ENCODE data around the gene ACAD8. TPM values are rescaled to one million over a fixed set of nuclear protein-coding genes. Genes with fewer than 3 reads are reported as not detected.

The ACAD8 gene
- total RNA-seq, 1 donor = 15.2 TPM

DNA sequence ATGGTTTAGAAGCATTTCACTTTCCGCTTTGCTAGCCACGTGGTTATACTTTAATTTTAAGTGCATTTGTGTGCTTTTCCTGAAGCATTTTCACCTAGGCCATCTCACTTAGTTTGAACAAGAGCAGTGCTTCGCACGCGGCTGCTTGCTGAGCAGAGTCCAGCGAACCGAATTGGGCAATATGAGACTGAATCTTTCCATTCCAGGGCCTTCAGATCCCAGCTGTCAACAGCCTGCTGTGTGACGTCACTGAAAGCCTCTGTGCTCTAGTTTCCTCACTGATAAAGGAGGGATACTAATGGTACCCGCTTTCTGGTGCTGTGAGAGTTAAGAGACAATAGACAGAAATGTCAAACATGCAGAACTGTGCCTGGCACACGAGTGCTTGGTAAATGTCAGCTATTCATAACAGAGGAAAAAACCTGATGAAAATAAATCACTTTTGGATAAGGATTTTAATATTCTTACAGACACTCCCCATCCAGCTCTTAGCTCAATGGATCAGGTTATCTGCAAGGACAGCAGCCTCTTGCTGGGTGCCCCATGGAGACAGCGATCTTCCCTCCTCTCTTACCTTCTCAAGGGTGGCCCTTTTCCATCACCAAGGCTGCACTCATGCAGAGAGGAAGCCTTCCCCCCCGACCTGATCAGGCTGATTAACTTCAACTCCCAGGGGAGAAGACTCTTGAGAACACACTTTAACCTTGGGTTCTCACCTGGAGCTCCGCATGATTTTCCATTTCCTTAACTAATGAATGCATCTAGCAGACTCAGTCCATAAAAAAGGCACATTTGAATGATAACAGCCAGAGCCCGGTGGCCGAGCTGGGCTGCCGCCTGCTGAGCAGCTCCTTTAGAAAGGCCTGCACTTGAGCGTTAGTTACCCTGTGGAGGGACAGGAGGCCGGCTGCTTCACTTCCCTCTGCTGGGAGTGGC is 19.3 kb downstream of the ACAD8 start:
- TF ChIP-seq, protein P1, sequence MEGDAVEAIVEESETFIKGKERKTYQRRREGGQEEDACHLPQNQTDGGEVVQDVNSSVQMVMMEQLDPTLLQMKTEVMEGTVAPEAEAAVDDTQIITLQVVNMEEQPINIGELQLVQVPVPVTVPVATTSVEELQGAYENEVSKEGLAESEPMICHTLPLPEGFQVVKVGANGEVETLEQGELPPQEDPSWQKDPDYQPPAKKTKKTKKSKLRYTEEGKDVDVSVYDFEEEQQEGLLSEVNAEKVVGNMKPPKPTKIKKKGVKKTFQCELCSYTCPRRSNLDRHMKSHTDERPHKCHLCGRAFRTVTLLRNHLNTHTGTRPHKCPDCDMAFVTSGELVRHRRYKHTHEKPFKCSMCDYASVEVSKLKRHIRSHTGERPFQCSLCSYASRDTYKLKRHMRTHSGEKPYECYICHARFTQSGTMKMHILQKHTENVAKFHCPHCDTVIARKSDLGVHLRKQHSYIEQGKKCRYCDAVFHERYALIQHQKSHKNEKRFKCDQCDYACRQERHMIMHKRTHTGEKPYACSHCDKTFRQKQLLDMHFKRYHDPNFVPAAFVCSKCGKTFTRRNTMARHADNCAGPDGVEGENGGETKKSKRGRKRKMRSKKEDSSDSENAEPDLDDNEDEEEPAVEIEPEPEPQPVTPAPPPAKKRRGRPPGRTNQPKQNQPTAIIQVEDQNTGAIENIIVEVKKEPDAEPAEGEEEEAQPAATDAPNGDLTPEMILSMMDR (IDR thresholded peaks at IDR 0.05; ENCODE audit: insufficient read depth, low read length) = no peak
- DNase-seq (ENCODE audit: low read depth) = peak; percentile 40
- no peak overlapping the region for H3K4me3 ChIP-seq (ENCODE audit: low read depth, low read length)

DNA sequence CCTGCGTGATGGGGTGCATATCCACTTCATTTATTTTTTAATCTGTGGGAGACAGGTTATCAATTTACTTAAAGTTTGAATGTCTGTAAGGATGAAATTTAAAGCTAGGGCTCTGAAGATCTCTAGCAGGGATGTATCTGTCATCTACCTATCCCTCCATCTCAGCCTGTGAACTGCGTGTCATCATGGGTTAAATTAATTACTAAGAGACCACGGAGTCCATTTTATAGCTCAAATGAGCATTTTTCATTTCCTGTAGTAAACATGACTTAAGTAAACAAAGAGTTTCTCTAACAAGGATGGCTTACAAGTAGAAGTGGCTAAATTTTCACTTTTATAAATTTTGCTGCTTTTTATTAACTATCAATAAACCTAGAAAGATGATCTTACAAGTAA is 19.9 kb downstream of the ACAD8 start:
- DNase-seq (ENCODE audit: low read depth) = no peak
- H3K4me3 ChIP-seq (ENCODE audit: low read depth, low read length) = no peak overlapping the region
- TF ChIP-seq, protein P1 (IDR thresholded peaks at IDR 0.05; ENCODE audit: insufficient read depth, low read length) = no peak

DNA sequence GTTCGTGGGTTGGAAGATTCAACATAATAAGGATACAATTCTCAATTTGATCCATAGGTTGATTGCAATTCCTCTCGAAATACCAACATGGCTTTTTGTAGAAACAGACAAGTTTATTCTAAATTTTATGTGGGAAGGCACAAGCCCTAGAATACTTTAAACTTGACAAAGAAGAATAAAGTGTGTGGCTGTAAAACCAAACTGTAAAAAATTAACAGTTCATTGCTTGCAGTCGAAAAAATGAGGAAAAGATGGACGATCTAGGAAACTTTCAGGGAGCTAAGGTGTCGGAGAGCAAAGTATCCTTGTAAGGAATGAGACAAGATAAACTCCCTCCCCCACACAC is 21.8 kb downstream of the ACAD8 start:
- H3K4me3 ChIP-seq (ENCODE audit: low read depth, low read length) = no peak overlapping the region
- no peak for DNase-seq (ENCODE audit: low read depth)
- TF ChIP-seq, protein P1 (IDR thresholded peaks at IDR 0.05; ENCODE audit: insufficient read depth, low read length) = no peak

DNA sequence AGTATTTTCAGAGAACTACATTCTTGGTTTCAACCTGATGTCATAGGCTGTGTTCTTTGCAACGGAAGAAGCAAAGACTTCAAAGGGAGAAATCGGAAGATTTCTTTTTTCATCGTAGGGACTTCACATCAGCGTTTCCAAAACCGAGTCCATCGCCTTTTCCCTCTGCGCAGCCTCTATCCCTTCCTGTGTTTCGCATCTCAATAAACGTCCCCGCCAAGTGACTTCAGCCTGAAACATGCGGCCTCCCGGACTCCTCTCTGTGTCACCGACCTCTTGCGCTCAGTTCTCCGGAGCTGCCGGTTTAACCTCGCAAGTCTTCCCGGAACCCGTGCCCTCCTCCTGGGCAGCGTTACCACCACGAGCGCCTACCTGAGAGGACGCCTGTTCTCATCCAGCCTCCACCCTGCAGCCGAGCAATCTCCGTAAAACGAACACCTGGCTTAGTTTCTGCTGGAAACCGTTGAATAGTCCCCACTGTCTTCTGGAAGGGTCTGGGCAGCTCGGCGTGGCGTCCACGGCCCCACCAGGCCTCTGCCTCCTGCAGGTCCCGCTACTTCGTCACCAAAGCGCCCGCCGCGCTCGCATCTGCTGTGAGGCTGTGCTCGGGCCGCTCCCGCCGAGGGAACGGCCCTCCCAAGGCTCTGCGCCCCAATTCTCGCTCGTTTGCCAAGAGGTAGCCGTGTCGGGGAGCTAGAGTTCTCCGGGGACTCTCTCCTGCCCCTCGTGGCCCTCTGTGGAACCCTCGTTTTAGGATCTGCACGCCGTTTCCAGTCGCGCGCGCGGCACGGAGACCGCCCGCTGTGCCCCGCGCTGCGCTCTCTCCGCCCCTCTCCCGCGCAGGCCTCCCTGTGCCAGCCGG is 22.4 kb downstream of the ACAD8 start, which contains the start of gene GLB1L3:
Gene GLB1L3, plus strand, starts transcription at position 846 of the 862 bp plus-strand sequence. CDS start 362 bp downstream, outside the sequence.
- DNase-seq (ENCODE audit: low read depth) = peak; percentile 8
- H3K4me3 ChIP-seq (ENCODE audit: low read depth, low read length) = no peak within 1 kb of the TSS
- TF ChIP-seq, protein P1 (IDR thresholded peaks at IDR 0.05; ENCODE audit: insufficient read depth, low read length) = peak; percentile 38

DNA sequence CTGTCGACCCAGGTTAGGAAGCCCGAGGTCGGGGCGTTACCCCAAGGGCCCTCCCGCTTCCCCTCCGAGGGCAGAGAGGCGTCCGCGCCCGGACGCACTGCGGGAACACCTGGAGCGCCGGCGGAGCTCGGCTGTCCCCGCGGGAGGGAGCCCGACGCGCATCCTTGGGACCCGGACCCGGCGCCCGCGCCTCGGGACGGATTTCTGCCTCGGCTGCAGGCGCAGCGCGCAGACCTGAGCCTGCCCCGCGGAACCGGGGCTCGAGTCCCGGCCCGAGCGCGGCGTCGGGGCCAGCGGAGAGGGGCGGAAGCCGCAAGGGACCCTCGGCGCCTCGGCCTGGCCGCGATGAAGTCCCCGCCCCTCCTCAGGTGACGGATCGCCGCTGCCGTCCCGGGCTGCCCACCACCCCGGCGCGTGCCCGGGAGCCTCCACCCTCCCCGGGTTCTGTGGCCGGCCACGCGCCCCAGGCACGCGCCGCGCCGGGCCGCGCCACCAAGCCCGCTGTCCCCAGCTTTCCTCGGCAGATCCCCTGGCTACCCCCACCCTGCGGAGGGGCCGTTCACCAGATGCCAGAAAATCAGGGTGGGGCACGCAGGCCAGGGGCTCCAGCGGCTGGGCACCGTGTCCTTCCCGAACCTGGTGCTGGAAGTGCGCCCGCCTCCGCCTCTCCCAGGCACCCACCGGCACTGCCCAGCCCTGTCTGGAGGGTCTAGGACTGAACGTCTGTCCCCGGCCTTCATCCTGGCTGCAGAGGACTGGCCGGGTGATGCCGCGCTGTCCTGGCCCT is 23.2 kb downstream of the ACAD8 start:
- TF ChIP-seq, protein P1 (IDR thresholded peaks at IDR 0.05; ENCODE audit: insufficient read depth, low read length) = no peak
- DNase-seq (ENCODE audit: low read depth) = no peak
- H3K4me3 ChIP-seq (ENCODE audit: low read depth, low read length) = no peak overlapping the region
